Testis (tissue), 5 donors: ENCODE results near the gene PC. TPM values are rescaled to one million over a fixed set of nuclear protein-coding genes. Genes with fewer than 3 reads are reported as not detected.
"Not testable (repeated sequence)": the region's sequence is repeated elsewhere in the genome, so short reads cannot be mapped to it uniquely, and the experiment has no call there.

Source experiments
- DNase-seq: peaks from one replicate; pipeline ENCODE4 v3.0.0-alpha.2; 2019
- H3K27ac ChIP-seq, 2 donors: fragments of 200-600 bp; sonication (generic); one replicate each; pipeline ENCODE4 v1.5.1; 2019
- H3K27me3 ChIP-seq: fragments of 200-600 bp; sonication (generic); one replicate; pipeline ENCODE4 v1.5.1; 2019
- H3K36me3 ChIP-seq: fragments of 200-600 bp; sonication (generic); one replicate; pipeline ENCODE4 v1.5.1; 2017; ENCODE audit warnings: low read depth; ENCODE audit errors: missing control alignments
- H3K4me1 ChIP-seq: fragments of 200-600 bp; sonication (generic); one replicate; pipeline ENCODE4 v1.5.1; 2019
- H3K4me3 ChIP-seq, 2 donors: fragments of 200-600 bp; sonication (generic); one replicate each; pipeline ENCODE4 v1.5.1; 2017 to 2019
- H3K9me3 ChIP-seq: fragments of 200-600 bp; sonication (generic); one replicate; pipeline ENCODE4 v1.5.1; 2017
- POLR2A ChIP-seq: fragments of 450-650 bp; IDR thresholded peaks from one replicate; pipeline ENCODE4 v1.6.1; 2017; ENCODE audit warnings: antibody characterized with exemption, mild to moderate bottlenecking, moderate library complexity
- WGBS, 2 donors: methylation state at CpG; one replicate each; pipeline ENCODE4 v1.1.5; 2018; 5-methylcytosine and 5-hydroxymethylcytosine counted together
- intact Hi-C: fragments of 100-400 bp; cut with DNase I; formaldehyde crosslinking; loops from one replicate; pipeline ENCODE4 v1.15.1; 2023; ENCODE audit warnings: low total_unique reads
- long read RNA-seq, 2 donors: transcript quantifications; one replicate each; lab custom pipeline, GENCODE V29; 2026
- polyA plus RNA-seq: library from polyadenylated mRNA; stranded (reverse); fragments of 350-450 nt; fragmentation: Illumina TruSeq; extraction: RNeasy Lipid Tissue Mini Kit (QIAGEN cat#74804); gene quantifications from one replicate; pipeline ENCODE4 v1.2.3, GENCODE V29; 2014; ENCODE audit warnings: low read depth, low replicate concordance; ENCODE audit not compliant: insufficient read depth
- total RNA-seq, 2 donors: library from RNA; depleted of rRNA; stranded (reverse); fragments of >200 nt; gene quantifications; one replicate each; pipeline ENCODE4 v1.2.3, GENCODE V29; 2016
- TF ChIP-seq, protein P1 (sequence below), 3 experiments: fragments of 450-650 bp in 2 of 3; fragments of 200-600 bp in 1 of 3; sonication (generic) in 1 of 3; IDR thresholded peaks; one replicate each; pipeline ENCODE4 v1.5.1; 2016 to 2019; ENCODE audit warnings: antibody characterized with exemption in 3 of 3, mild to moderate bottlenecking in 2 of 3, moderate library complexity in 1 of 3

Gene PC, protein sequence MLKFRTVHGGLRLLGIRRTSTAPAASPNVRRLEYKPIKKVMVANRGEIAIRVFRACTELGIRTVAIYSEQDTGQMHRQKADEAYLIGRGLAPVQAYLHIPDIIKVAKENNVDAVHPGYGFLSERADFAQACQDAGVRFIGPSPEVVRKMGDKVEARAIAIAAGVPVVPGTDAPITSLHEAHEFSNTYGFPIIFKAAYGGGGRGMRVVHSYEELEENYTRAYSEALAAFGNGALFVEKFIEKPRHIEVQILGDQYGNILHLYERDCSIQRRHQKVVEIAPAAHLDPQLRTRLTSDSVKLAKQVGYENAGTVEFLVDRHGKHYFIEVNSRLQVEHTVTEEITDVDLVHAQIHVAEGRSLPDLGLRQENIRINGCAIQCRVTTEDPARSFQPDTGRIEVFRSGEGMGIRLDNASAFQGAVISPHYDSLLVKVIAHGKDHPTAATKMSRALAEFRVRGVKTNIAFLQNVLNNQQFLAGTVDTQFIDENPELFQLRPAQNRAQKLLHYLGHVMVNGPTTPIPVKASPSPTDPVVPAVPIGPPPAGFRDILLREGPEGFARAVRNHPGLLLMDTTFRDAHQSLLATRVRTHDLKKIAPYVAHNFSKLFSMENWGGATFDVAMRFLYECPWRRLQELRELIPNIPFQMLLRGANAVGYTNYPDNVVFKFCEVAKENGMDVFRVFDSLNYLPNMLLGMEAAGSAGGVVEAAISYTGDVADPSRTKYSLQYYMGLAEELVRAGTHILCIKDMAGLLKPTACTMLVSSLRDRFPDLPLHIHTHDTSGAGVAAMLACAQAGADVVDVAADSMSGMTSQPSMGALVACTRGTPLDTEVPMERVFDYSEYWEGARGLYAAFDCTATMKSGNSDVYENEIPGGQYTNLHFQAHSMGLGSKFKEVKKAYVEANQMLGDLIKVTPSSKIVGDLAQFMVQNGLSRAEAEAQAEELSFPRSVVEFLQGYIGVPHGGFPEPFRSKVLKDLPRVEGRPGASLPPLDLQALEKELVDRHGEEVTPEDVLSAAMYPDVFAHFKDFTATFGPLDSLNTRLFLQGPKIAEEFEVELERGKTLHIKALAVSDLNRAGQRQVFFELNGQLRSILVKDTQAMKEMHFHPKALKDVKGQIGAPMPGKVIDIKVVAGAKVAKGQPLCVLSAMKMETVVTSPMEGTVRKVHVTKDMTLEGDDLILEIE
- total RNA-seq = 10 to 100 TPM; 40.9 to 46.0 TPM
- polyA plus RNA-seq = 53.1 TPM
- long read RNA-seq, donor 1, full-length matches to known transcripts = 2 of 9 reads
- long read RNA-seq, donor 1, partial matches to known transcripts = 7 of 9 reads
- long read RNA-seq, donor 1, other reads (novel, unspliced or antisense) = 0 of 9 reads
- long read RNA-seq, donor 2, partial matches to known transcripts = 80 of 116 reads
- long read RNA-seq, donor 2, other reads (novel, unspliced or antisense) = 35 of 116 reads

DNA sequence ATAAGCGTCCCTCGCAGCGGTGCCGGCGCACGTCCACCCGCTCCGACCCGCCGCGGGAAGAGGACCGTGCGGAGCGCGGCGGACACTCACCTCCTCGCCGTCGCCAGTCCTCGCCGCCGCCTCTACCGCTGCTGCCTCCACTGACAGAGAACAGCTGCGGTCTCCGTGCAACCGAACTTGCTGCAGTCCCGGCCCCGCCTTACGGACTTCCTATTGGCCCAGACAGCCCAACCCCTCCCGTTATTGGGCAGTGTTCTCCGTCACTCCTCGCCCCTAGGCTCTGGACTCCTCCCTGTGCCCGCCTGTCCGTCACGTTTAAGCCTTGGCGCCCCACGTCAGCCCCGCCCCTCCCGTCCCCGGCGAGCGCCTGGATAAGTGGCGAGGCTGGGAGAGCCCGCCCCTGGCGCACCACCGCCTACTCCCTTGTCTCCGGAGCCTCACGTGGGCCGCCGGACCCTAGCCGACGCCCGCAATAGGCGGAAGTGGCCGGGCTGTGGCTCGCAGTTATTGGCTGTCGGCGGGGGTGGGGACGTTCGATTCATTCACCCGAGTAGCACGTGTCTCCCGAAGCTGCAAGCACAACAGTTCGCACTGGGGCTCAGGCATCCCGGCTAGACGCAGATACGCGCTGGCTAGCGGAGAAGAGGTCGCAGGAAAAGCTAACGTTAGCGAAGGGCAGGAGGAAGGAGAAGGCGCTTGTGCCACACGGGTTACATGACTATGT lies at the start of gene PC:
Gene PC (minus strand): TSS at position 152 of the 724 bp plus-strand sequence. CDS start 86,224 bp downstream, outside the sequence.
- WGBS, 2 donors = 1% methylated on average over 23 to 74 of the region's 74 CpGs
- peak within 1 kb of the TSS; percentile 72 for H3K4me3 ChIP-seq
- TF ChIP-seq POLR2A = no peak
- intact Hi-C loops = no loop called here
- H3K27ac ChIP-seq = peak within 1 kb of the TSS; percentile 48 to 60
- no peaks in the 10 kb centered on the region for H3K9me3 ChIP-seq
- H3K4me1 ChIP-seq = peaks cover 8% of the 10 kb centered on the region
- DNase-seq = peak; percentile 100
- H3K27me3 ChIP-seq = no peaks in the 10 kb centered on the region
- H3K36me3 ChIP-seq = no peaks in the 10 kb centered on the region

DNA sequence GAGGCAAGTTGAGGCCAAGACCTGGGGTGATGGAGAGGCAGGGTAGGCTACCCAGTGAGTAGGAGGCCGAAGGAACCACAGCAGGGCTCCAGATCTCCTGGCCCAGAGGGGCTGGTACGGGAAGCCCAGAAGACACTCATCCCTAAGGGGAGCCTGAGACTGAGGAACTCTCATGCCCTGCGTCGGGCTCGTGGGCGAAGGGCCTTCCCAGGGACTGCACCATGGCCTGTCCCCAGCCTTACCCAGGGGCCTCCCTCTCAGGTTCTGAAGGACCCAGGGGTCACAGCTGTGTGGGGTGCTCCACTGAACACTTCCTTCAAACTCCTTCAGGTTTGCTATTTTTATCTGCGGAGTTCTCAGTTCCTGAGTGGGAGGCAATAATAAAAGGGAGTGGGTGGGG lies 48.9 kb upstream of the PC start:
- WGBS, 2 donors = 63 to 83% methylated on average over 2 to 7 of the region's 7 CpGs
- no peaks in the 10 kb centered on the region for H3K27me3 ChIP-seq
- DNase-seq = no peak
- H3K4me3 ChIP-seq = no peak overlapping the region
- no peaks in the 10 kb centered on the region for H3K9me3 ChIP-seq
- H3K4me1 ChIP-seq = peaks cover 6% of the 10 kb centered on the region
- intact Hi-C loops = no loop called here
- no peaks in the 10 kb centered on the region for H3K36me3 ChIP-seq
- H3K27ac ChIP-seq = no peak overlapping the region
- TF ChIP-seq, protein P1, sequence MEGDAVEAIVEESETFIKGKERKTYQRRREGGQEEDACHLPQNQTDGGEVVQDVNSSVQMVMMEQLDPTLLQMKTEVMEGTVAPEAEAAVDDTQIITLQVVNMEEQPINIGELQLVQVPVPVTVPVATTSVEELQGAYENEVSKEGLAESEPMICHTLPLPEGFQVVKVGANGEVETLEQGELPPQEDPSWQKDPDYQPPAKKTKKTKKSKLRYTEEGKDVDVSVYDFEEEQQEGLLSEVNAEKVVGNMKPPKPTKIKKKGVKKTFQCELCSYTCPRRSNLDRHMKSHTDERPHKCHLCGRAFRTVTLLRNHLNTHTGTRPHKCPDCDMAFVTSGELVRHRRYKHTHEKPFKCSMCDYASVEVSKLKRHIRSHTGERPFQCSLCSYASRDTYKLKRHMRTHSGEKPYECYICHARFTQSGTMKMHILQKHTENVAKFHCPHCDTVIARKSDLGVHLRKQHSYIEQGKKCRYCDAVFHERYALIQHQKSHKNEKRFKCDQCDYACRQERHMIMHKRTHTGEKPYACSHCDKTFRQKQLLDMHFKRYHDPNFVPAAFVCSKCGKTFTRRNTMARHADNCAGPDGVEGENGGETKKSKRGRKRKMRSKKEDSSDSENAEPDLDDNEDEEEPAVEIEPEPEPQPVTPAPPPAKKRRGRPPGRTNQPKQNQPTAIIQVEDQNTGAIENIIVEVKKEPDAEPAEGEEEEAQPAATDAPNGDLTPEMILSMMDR (IDR thresholded peaks at IDR 0.05) = no peak
- TF ChIP-seq POLR2A = no peak

DNA sequence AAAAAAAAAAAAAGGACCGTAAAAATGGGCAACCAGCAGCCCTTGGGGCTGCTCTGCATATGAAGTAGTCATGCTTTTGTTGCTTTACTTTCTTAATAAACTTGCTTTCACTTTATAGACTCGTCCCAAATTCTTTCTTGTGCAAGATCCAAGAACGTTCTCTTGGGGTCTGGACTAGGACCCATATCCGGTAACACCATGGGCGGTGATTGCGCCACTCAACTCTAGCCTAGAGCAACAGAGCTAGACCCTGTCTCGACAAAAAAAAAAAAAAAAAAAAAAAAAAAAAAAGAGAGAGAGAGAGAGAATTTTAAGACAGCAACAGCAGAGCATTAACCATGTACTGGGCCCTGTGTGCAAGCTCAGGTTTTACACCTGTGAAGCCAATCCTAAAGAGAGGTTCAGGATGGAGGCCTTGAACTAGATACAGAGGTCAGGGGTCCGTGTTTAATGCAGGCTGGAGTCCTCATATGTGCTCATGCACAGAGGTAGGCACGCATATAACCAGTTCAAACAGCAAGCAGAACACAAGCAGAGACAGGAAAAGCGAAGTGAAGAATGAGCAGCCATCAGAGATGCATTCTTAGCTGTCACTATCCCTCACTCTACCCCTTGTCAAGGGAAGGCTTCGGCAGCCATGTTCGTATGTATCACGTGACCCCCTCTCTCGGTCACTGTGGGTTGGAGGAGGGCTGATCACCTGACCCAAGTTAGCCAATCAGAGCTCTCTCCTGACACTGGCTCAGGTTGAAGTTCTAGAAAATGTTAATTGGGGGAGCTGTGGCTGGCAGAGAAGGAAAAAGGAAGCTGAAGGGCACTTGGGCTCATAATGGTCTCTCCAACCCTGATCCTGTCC lies 48.1 kb upstream of the PC start:
- Histone ChIP-seq H3K4me3 (peak overlapping the region in 1 of 2 donors; percentile 5), H3K4me1 (peaks cover 6% of the 10 kb centered on the region), H3K9me3 (no peaks in the 10 kb centered on the region), H3K27me3 (no peaks in the 10 kb centered on the region), H3K27ac (no peak overlapping the region), H3K36me3 (no peaks in the 10 kb centered on the region)
- no peak for TF ChIP-seq POLR2A
- TF ChIP-seq, protein P1 (IDR thresholded peaks at IDR 0.05) = no peak
- peak; percentile 80 for DNase-seq
- intact Hi-C loops = no loop called here
- WGBS, 2 donors = 49 to 70% methylated on average over 14 of the region's 14 CpGs

DNA sequence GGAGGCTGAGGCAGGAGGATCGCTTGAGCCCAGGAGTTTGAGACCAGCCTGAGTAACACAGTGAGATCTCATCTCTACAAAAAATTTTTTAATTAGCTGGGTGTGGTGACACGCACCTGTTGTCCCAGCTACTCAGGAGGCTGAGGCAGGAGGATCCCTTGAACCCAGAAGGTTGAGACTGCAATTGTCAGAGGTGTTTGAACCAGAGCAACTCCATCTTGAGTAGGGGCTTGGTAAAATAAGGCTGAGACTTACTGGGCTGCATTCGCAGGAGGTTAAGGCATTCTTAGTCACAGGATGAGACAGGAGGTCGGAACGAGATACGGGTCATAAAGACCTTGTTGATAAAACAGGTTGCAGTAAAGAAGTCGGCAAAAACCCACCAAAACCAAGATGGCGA lies 47.0 kb upstream of the PC start:
- H3K27ac ChIP-seq, H3K4me1 ChIP-seq, H3K9me3 ChIP-seq, H3K36me3 ChIP-seq, H3K27me3 ChIP-seq, intact Hi-C loops, DNase-seq, H3K4me3 ChIP-seq: not testable (repeated sequence)
- 80 to 83% methylated on average over 8 of the region's 8 CpGs for WGBS, 2 donors
